ENCODE data around the gene IL22RA1.

The IL22RA1 gene

GRCh38 chr1:24094554-24094953, 48.4 kb downstream of the IL22RA1 start:
- Histone ChIP-seq H3K4me1 (ENCODE audit: control insufficient read depth, insufficient read depth, low read length) (no peaks in the 10 kb centered on the region), H3K27me3 (ENCODE audit: control insufficient read depth, insufficient read depth, low read length) (no peaks in the 10 kb centered on the region), H3K36me3 (ENCODE audit: control insufficient read depth, insufficient read depth, low read length) (no peaks in the 10 kb centered on the region), H3K27ac (ENCODE audit: low read depth, low read length) (no peak overlapping the region), H3K4me3 (ENCODE audit: low read length) (no peak overlapping the region), H3K9ac (ENCODE audit: low read length) (no peak overlapping the region)

GRCh38 chr1:24093732-24094131, 49.2 kb downstream of the IL22RA1 start:
- Histone ChIP-seq H3K27me3 (ENCODE audit: control insufficient read depth, insufficient read depth, low read length) (no peaks in the 10 kb centered on the region), H3K4me3 (ENCODE audit: low read length) (no peak overlapping the region), H3K4me1 (ENCODE audit: control insufficient read depth, insufficient read depth, low read length) (no peaks in the 10 kb centered on the region), H3K36me3 (ENCODE audit: control insufficient read depth, insufficient read depth, low read length) (no peaks in the 10 kb centered on the region), H3K27ac (ENCODE audit: low read depth, low read length) (no peak overlapping the region), H3K9ac (ENCODE audit: low read length) (no peak overlapping the region)

- H3K36me3 ChIP-seq (ENCODE audit: control insufficient read depth, insufficient read depth, low read length), result no peaks in the 10 kb centered on the region
- no peak overlapping the region for H3K9ac ChIP-seq (ENCODE audit: low read length)
- H3K4me3 ChIP-seq (ENCODE audit: low read length), result no peak overlapping the region
Measured at GRCh38 chr1:24092979-24093378, 50.0 kb downstream of the IL22RA1 start.

GRCh38 chr1:24091971-24092482, 50.9 kb downstream of the IL22RA1 start:
- no peak overlapping the region for H3K9ac ChIP-seq (ENCODE audit: low read length)
- no peaks in the 10 kb centered on the region for H3K36me3 ChIP-seq (ENCODE audit: control insufficient read depth, insufficient read depth, low read length)

More at GRCh38 chr1:24092979-24093378, 50.0 kb downstream of the IL22RA1 start:
- no peaks in the 10 kb centered on the region for H3K4me1 ChIP-seq (ENCODE audit: control insufficient read depth, insufficient read depth, low read length)
- no peak overlapping the region for H3K27ac ChIP-seq (ENCODE audit: low read depth, low read length)
- H3K27me3 ChIP-seq (ENCODE audit: control insufficient read depth, insufficient read depth, low read length), result no peaks in the 10 kb centered on the region

GRCh38 chr1:24090736-24091135, 52.2 kb downstream of the IL22RA1 start:
- no peaks in the 10 kb centered on the region for H3K36me3 ChIP-seq (ENCODE audit: control insufficient read depth, insufficient read depth, low read length)

More at GRCh38 chr1:24091971-24092482, 50.9 kb downstream of the IL22RA1 start:
- Histone ChIP-seq H3K27ac (ENCODE audit: low read depth, low read length) (no peak overlapping the region), H3K4me3 (ENCODE audit: low read length) (no peak overlapping the region), H3K4me1 (ENCODE audit: control insufficient read depth, insufficient read depth, low read length) (no peaks in the 10 kb centered on the region), H3K27me3 (ENCODE audit: control insufficient read depth, insufficient read depth, low read length) (no peaks in the 10 kb centered on the region)

GRCh38 chr1:24089743-24090555, 53.0 kb downstream of the IL22RA1 start:
- no peak overlapping the region for H3K9ac ChIP-seq (ENCODE audit: low read length)
- H3K27ac ChIP-seq (ENCODE audit: low read depth, low read length), result no peak overlapping the region

More at GRCh38 chr1:24090736-24091135, 52.2 kb downstream of the IL22RA1 start:
- Histone ChIP-seq H3K27ac (ENCODE audit: low read depth, low read length) (no peak overlapping the region), H3K4me1 (ENCODE audit: control insufficient read depth, insufficient read depth, low read length) (no peaks in the 10 kb centered on the region), H3K4me3 (ENCODE audit: low read length) (no peak overlapping the region), H3K9ac (ENCODE audit: low read length) (no peak overlapping the region), H3K27me3 (ENCODE audit: control insufficient read depth, insufficient read depth, low read length) (no peaks in the 10 kb centered on the region)

GRCh38 chr1:24089027-24089742, 53.8 kb downstream of the IL22RA1 start:
- no peak overlapping the region for H3K27ac ChIP-seq (ENCODE audit: low read depth, low read length)
- no peaks in the 10 kb centered on the region for H3K36me3 ChIP-seq (ENCODE audit: control insufficient read depth, insufficient read depth, low read length)

More at GRCh38 chr1:24089743-24090555, 53.0 kb downstream of the IL22RA1 start:
- H3K27me3 ChIP-seq (ENCODE audit: control insufficient read depth, insufficient read depth, low read length), result no peaks in the 10 kb centered on the region
- H3K4me1 ChIP-seq (ENCODE audit: control insufficient read depth, insufficient read depth, low read length), result no peaks in the 10 kb centered on the region
- no peak overlapping the region for H3K4me3 ChIP-seq (ENCODE audit: low read length)
- H3K36me3 ChIP-seq (ENCODE audit: control insufficient read depth, insufficient read depth, low read length), result no peaks in the 10 kb centered on the region

GRCh38 chr1:24086466-24086865, 56.5 kb downstream of the IL22RA1 start:
- no peak overlapping the region for H3K9ac ChIP-seq (ENCODE audit: low read length)

More at GRCh38 chr1:24089027-24089742, 53.8 kb downstream of the IL22RA1 start:
- Histone ChIP-seq H3K27me3 (ENCODE audit: control insufficient read depth, insufficient read depth, low read length) (no peaks in the 10 kb centered on the region), H3K9ac (ENCODE audit: low read length) (no peak overlapping the region), H3K4me1 (ENCODE audit: control insufficient read depth, insufficient read depth, low read length) (no peaks in the 10 kb centered on the region), H3K4me3 (ENCODE audit: low read length) (no peak overlapping the region)

GRCh38 chr1:24085546-24085945, 57.4 kb downstream of the IL22RA1 start:
- H3K4me1 ChIP-seq (ENCODE audit: control insufficient read depth, insufficient read depth, low read length), result no peaks in the 10 kb centered on the region
- no peak overlapping the region for H3K27ac ChIP-seq (ENCODE audit: low read depth, low read length)
- no peak overlapping the region for H3K9ac ChIP-seq (ENCODE audit: low read length)
- no peak overlapping the region for H3K4me3 ChIP-seq (ENCODE audit: low read length)
- H3K36me3 ChIP-seq (ENCODE audit: control insufficient read depth, insufficient read depth, low read length), result no peaks in the 10 kb centered on the region
- H3K27me3 ChIP-seq (ENCODE audit: control insufficient read depth, insufficient read depth, low read length), result no peaks in the 10 kb centered on the region

More at GRCh38 chr1:24086466-24086865, 56.5 kb downstream of the IL22RA1 start:
- Histone ChIP-seq H3K27ac (ENCODE audit: low read depth, low read length) (no peak overlapping the region), H3K4me1 (ENCODE audit: control insufficient read depth, insufficient read depth, low read length) (no peaks in the 10 kb centered on the region), H3K4me3 (ENCODE audit: low read length) (no peak overlapping the region), H3K36me3 (ENCODE audit: control insufficient read depth, insufficient read depth, low read length) (no peaks in the 10 kb centered on the region), H3K27me3 (ENCODE audit: control insufficient read depth, insufficient read depth, low read length) (no peaks in the 10 kb centered on the region)

- H3K4me3 ChIP-seq (ENCODE audit: low read length), result no peak overlapping the region
- H3K9ac ChIP-seq (ENCODE audit: low read length), result no peak overlapping the region
- H3K27me3 ChIP-seq (ENCODE audit: control insufficient read depth, insufficient read depth, low read length), result no peaks in the 10 kb centered on the region
- no peaks in the 10 kb centered on the region for H3K36me3 ChIP-seq (ENCODE audit: control insufficient read depth, insufficient read depth, low read length)
- no peak overlapping the region for H3K27ac ChIP-seq (ENCODE audit: low read depth, low read length)
- H3K4me1 ChIP-seq (ENCODE audit: control insufficient read depth, insufficient read depth, low read length), result no peaks in the 10 kb centered on the region
Measured at GRCh38 chr1:24085007-24085406, 57.9 kb downstream of the IL22RA1 start.

GRCh38 chr1:24084050-24084449, 58.9 kb downstream of the IL22RA1 start:
- H3K4me3 ChIP-seq (ENCODE audit: low read length), result no peak overlapping the region
- no peak overlapping the region for H3K9ac ChIP-seq (ENCODE audit: low read length)
- H3K27me3 ChIP-seq (ENCODE audit: control insufficient read depth, insufficient read depth, low read length), result no peaks in the 10 kb centered on the region
- H3K27ac ChIP-seq (ENCODE audit: low read depth, low read length), result no peak overlapping the region
- no peaks in the 10 kb centered on the region for H3K36me3 ChIP-seq (ENCODE audit: control insufficient read depth, insufficient read depth, low read length)
- no peaks in the 10 kb centered on the region for H3K4me1 ChIP-seq (ENCODE audit: control insufficient read depth, insufficient read depth, low read length)

- Histone ChIP-seq H3K27me3 (ENCODE audit: control insufficient read depth, insufficient read depth, low read length) (no peaks in the 10 kb centered on the region), H3K27ac (ENCODE audit: low read depth, low read length) (no peak overlapping the region), H3K4me3 (ENCODE audit: low read length) (no peak overlapping the region), H3K36me3 (ENCODE audit: control insufficient read depth, insufficient read depth, low read length) (no peaks in the 10 kb centered on the region), H3K9ac (ENCODE audit: low read length) (no peak overlapping the region), H3K4me1 (ENCODE audit: control insufficient read depth, insufficient read depth, low read length) (no peaks in the 10 kb centered on the region)
Measured at GRCh38 chr1:24082372-24082771, 60.6 kb downstream of the IL22RA1 start.
